ENCODE results near the gene CLRN1. TPM values are rescaled to one million over a fixed set of nuclear protein-coding genes. Genes with fewer than 3 reads are reported as not detected.

Gene CLRN1
- total and polyA plus RNA-seq, 9 of the 15 experiments (the other 6 are each of a cell fraction or from before 2014, with no cell fraction given): not detected

- no peak for TF ChIP-seq ILK (tag; IDR thresholded peaks at IDR 0.05; ENCODE audit: borderline replicate concordance, low read depth)
These were observed 66.1 kb downstream of the CLRN1 start (continued) for GRCh38 chr3:150906461-150906860.

- Histone ChIP-seq H3K4me1 (replicated peaks in 1 of 2; ENCODE audit: control insufficient read depth in 2 of 2, insufficient read depth in 2 of 2, low read length in 2 of 2) (no peaks in the 10 kb centered on the region), H3K9ac (ENCODE audit: insufficient read depth in 1 of 2, low read depth in 2 of 2, low read length in 2 of 2) (no peak overlapping the region), H3K4me2 (ENCODE audit: insufficient read depth, low read length) (no peak overlapping the region), H4K20me1 (replicated peaks; ENCODE audit: control insufficient read depth, insufficient read depth, low read length) (no peaks in the 10 kb centered on the region), H3K27ac (ENCODE audit: extremely low read depth, low read depth, low read length) (no peak overlapping the region), H3K27me3 (ENCODE audit: control insufficient read depth in 2 of 2, insufficient read depth in 2 of 2, low read length in 2 of 2) (peaks cover 4 to 18% of the 10 kb centered on the region in 2 experiments; a peak in 4 of 5 replicates), H3K9me3 (replicated peaks; ENCODE audit: control insufficient read depth, insufficient read depth, low read depth, low read length) (no peaks in the 10 kb centered on the region), H3K79me2 (ENCODE audit: control insufficient read depth, insufficient read depth, low read length) (no peaks in the 10 kb centered on the region), H3K36me3 (ENCODE audit: control insufficient read depth, insufficient read depth, low read length) (no peaks in the 10 kb centered on the region), H3K4me3 (no peak overlapping the region), H3K9me1 (ENCODE audit: control insufficient read depth, insufficient read depth, low read length) (no peaks in the 10 kb centered on the region), H2AFZ (ENCODE audit: low read depth, low read length) (no peak overlapping the region)
- FAIRE-seq (no peak), ATAC-seq (no peak), DNase-seq (ENCODE audit: extremely low read depth in 1 of 4, low spot score in 3 of 4) (no peak)
- BruUV-seq (replicated peaks): no TSS peak
- in situ Hi-C loops (cut with MboI): no loop called here
- TF ChIP-seq ZNF224 (CRISPR knock-in tag; IDR thresholded peaks at IDR 0.05): no peak
- TF ChIP-seq, protein P1, sequence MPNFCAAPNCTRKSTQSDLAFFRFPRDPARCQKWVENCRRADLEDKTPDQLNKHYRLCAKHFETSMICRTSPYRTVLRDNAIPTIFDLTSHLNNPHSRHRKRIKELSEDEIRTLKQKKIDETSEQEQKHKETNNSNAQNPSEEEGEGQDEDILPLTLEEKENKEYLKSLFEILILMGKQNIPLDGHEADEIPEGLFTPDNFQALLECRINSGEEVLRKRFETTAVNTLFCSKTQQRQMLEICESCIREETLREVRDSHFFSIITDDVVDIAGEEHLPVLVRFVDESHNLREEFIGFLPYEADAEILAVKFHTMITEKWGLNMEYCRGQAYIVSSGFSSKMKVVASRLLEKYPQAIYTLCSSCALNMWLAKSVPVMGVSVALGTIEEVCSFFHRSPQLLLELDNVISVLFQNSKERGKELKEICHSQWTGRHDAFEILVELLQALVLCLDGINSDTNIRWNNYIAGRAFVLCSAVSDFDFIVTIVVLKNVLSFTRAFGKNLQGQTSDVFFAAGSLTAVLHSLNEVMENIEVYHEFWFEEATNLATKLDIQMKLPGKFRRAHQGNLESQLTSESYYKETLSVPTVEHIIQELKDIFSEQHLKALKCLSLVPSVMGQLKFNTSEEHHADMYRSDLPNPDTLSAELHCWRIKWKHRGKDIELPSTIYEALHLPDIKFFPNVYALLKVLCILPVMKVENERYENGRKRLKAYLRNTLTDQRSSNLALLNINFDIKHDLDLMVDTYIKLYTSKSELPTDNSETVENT (CRISPR knock-in tag; IDR thresholded peaks at IDR 0.05): no peak
- TF ChIP-seq MLLT1 (IDR thresholded peaks at IDR 0.05): no peak
- no peak for TF ChIP-seq POLR2H (tag; IDR thresholded peaks at IDR 0.05; ENCODE audit: low read depth)
- no peak for TF ChIP-seq ATF7 (IDR thresholded peaks at IDR 0.05)
- TF ChIP-seq STAG1 (CRISPR knock-in tag; IDR thresholded peaks at IDR 0.05; ENCODE audit: borderline replicate concordance): no peak
- TF ChIP-seq, protein P2, sequence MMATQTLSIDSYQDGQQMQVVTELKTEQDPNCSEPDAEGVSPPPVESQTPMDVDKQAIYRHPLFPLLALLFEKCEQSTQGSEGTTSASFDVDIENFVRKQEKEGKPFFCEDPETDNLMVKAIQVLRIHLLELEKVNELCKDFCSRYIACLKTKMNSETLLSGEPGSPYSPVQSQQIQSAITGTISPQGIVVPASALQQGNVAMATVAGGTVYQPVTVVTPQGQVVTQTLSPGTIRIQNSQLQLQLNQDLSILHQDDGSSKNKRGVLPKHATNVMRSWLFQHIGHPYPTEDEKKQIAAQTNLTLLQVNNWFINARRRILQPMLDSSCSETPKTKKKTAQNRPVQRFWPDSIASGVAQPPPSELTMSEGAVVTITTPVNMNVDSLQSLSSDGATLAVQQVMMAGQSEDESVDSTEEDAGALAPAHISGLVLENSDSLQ (IDR thresholded peaks at IDR 0.05): no peak
- no peak for TF ChIP-seq ZC3H11A (IDR thresholded peaks at IDR 0.05; ENCODE audit: low read depth, low read length)
- no peak for TF ChIP-seq NRF1 (conservative IDR thresholded peaks at IDR 0.05 in 1 of 2, IDR thresholded peaks at IDR 0.05 in 1 of 2)
- TF ChIP-seq E2F3 (CRISPR knock-in tag; IDR thresholded peaks at IDR 0.05): no peak
- ChIA-PET CTCF (ENCODE audit: low intra/inter-chr PET ratio) (no interaction called here), POLR2A (no interaction called here)
- intact Hi-C loops (cut with micrococcal nuclease): no loop called here
- 0% methylated on average over 1 of the region's 1 CpG for WGBS (ENCODE audit: insufficient coverage, low coverage, missing lambda C conversion rate)
These were observed 66.8 kb downstream of the CLRN1 start for GRCh38 chr3:150905746-150906145.

All from K562 (cell line).